OCI-LY1 (cell line): ENCODE results near the gene SKA2.

Source experiments
- CTCF ChIP-seq: fragments of 200-600 bp; sonication (generic), shearing (Covaris generic); IDR thresholded peaks from 2 replicates; pipeline ENCODE4 v1.5.1; 2017; ENCODE audit warnings: mild to moderate bottlenecking, antibody characterized with exemption, low read length, moderate library complexity, mixed read lengths
- EZH2 ChIP-seq: fragments of 200-600 bp; sonication (generic), shearing (Covaris generic); IDR thresholded peaks from 2 replicates; pipeline ENCODE4 v1.8.0; 2017; ENCODE audit warnings: borderline replicate concordance, mixed run types, mild to moderate bottlenecking, antibody characterized with exemption, low read length, moderate library complexity, mixed read lengths

- TF ChIP-seq CTCF (no peak), EZH2 (no peak)
Observed at GRCh38 chr17:59124665-59125064, 30.3 kb downstream of the SKA2 start.
